Endothelial cell of umbilical vein (primary cell): ENCODE data around the gene PLSCR1.

Source experiments
- CTCF ChIP-seq, 2 donors: IDR thresholded peaks; 1 replicate in 1 of 2; 2 replicates in 1 of 2; pipeline ENCODE4 v1.5.1; 2011; ENCODE audit warnings: low read length in 2 of 2, mild to moderate bottlenecking in 2 of 2, moderate library complexity in 2 of 2, control low read depth in 1 of 2, inconsistent platforms in 1 of 2, low read depth in 1 of 2; ENCODE audit not compliant: insufficient read depth in 1 of 2; ENCODE audit errors: extremely low read depth in 1 of 2
- EZH2 ChIP-seq: IDR thresholded peaks from 2 replicates; pipeline ENCODE4 v1.6.1; 2012; ENCODE audit warnings: borderline replicate concordance, low read depth, mild to moderate bottlenecking, moderate library complexity, low read length, inconsistent platforms; ENCODE audit not compliant: severe bottlenecking
- FOS ChIP-seq: IDR thresholded peaks from 2 replicates; pipeline ENCODE4 v1.6.1; 2011; ENCODE audit warnings: mild to moderate bottlenecking, low read length, moderate library complexity, borderline replicate concordance; ENCODE audit not compliant: insufficient read depth
- JUN ChIP-seq: IDR thresholded peaks from 2 replicates; pipeline ENCODE4 v1.6.1; 2011; ENCODE audit warnings: borderline replicate concordance, low read depth; ENCODE audit not compliant: insufficient read length, insufficient read depth
- MAX ChIP-seq: IDR thresholded peaks from 2 replicates; pipeline ENCODE4 v1.6.1; 2011; ENCODE audit not compliant: insufficient read depth, insufficient read length
- POLR2A ChIP-seq: IDR thresholded peaks from 2 replicates; pipeline ENCODE4 v1.6.1; 2012; ENCODE audit warnings: low read depth, mild to moderate bottlenecking, control low read depth, low read length
- POLR2AphosphoS5 ChIP-seq: IDR thresholded peaks from 2 replicates; pipeline ENCODE4 v1.6.1; 2012; ENCODE audit warnings: low read depth, mild to moderate bottlenecking, control low read depth, low read length, moderate library complexity; ENCODE audit not compliant: insufficient read depth

- TF ChIP-seq CTCF (IDR thresholded peaks at IDR 0.05; ENCODE audit: extremely low read depth in 1 of 2, insufficient read depth in 1 of 2, low read depth in 1 of 2, low read length in 2 of 2), result no peak
- no peak for TF ChIP-seq FOS
- TF ChIP-seq POLR2A, result no peak
- TF ChIP-seq EZH2, result no peak
- no peak for TF ChIP-seq MAX
- TF ChIP-seq POLR2AphosphoS5, result no peak
- TF ChIP-seq JUN, result no peak
Measured at GRCh38 chr3:146505516-146505915, 38.9 kb downstream of the PLSCR1 start.
